Measurements from ENCODE around the gene FBXW7.
A peak's percentile ranks its signal among the peaks of the same experiment; 100 is the strongest.
"Not testable (repeated sequence)": the region's sequence is repeated elsewhere in the genome, so short reads cannot be mapped to it uniquely, and the experiment has no call there.

FBXW7 gene

GRCh38 chr4:152544533-152544932, 8.6 kb upstream of the FBXW7 start:
- not testable (repeated sequence) for DNase-seq

DNA sequence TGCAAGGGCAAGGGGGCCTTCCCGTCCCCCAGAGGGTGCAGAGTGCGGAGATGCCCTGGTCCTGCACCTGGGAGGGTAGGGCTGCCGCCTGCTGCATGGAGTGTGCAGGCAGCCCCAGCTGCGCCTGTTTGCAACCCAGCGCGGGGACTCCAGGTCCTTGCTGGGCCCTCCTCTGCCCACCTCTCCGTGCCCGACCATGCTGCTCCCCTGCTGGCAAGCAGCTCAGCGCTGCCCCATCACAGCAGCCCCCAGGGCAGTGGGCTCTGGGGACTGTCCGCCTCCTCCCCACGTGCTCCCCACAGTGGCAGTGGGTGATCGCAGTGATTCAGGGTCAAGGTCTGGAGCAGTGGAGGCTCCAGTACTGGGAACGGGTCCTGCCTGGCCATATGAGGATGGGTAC, 5.0 kb upstream of the FBXW7 start:
- no peak for DNase-seq

- DNase-seq: no peak
Observed at GRCh38 chr4:152540293-152540674, 4.4 kb upstream of the FBXW7 start.

DNA sequence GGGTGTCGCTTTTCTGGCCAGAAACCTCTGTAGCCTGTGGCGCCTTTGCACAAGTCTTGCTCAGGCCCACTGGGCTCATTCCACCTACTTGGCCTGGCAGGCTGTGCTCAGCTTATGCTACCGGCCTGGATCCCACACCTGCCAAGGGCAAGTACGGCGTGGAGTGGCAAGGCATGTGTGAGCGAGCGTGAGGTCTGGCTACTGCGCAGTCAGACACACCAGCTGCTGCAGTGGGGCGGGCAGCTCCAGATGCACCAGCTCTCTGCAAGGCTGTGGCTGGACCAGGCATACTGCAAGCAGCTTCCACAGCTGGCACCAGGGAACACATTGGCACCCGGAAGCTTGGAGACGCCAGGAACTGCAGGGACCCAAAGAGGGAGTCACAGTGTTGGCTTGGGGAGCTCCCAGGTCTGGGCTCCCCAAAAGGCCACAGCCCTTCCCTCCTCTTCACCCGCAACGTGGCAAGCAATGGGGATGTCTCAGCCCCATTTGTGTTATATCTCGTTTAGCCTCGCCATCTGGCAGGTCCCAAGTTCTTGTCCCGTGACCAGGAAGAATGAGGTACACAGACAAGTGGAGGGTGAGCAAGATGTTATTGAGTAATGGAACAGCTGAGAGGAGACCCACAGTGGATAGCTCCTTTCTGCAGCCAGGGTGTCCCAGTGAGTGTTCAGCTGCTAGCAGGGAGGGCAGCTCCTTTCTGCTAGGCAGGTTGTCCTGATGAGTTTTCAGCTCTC, 3.8 kb upstream of the FBXW7 start:
- no peak for DNase-seq

DNA sequence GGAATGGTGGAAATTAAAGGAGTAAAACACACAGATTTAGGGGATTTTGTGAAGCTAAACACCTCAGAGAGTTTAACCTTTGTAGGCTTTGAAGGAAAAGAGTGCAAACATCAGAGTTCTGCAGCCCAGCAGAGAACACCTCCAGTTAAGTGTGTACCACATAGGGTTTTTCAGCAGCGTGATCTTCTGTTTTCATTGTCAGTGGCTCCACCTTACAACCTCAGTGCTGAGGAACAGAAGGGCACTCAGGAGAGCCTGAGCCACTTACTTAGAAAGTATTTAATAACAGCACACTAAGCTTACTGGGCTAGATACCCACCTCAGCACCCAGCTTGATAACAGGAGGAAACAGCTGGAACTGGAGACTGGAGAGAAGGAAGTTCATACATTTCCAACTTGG, 2.0 kb upstream of the FBXW7 start:
- no peak for DNase-seq

DNA sequence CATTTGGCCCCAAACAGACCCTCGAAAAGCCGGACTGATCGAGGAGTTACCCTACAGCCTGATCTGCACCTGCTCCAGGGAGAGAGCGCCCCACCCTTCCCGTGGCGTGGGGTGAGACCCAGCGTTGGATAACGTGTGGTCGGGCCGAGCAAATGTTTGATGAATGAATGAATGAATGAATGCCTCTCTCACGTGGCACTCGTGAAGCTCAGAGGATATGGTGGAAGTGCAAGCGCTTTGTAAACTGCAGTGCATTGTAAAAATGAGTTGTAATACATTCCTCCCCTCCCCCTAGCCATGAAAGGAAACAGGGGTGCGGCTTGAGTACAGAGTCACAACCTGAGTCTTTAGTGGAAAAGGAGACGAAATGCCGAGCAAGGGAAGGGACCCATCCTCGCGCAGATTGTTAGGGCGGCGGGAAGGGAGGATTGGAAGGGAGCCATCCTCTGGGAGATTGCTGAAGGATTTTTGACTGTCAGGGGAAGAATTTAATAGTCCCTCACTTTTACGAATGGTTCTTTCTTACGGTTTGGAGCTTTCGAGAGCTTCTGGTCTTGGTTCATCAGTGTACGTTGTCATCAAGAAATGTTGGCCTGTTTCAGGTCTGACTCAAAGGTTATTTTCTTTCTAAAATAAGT, 772 bp upstream of the FBXW7 start:
- no peak for DNase-seq

- DNase-seq: peak; percentile 30
Observed at GRCh38 chr4:152535360-152535902, 461 bp downstream of the FBXW7 start.

GRCh38 chr4:152534541-152535359, 1.1 kb downstream of the FBXW7 start:
- peak; percentile 55 for DNase-seq

GRCh38 chr4:152531479-152531878, 4.4 kb downstream of the FBXW7 start:
- DNase-seq: no peak

GRCh38 chr4:152530600-152530999, 5.3 kb downstream of the FBXW7 start:
- DNase-seq: no peak

DNA sequence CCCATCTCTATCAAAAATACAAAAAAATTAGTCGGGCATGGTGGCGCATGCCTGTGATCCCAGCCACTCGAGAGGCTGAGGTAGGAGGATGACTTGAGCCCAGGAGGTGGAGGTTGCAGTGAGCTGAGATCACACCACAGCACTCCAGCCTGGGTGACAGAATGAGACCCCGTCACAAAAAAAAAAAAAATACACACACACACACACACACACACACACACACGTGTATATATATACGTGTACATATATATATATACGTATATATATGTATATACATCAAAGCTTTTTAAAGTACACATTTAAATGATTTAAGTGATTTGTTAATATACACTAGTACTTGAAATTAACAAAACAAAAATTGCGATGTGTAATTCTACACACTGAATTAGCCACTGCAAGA, 6.0 kb downstream of the FBXW7 start:
- DNase-seq: no peak

DNA sequence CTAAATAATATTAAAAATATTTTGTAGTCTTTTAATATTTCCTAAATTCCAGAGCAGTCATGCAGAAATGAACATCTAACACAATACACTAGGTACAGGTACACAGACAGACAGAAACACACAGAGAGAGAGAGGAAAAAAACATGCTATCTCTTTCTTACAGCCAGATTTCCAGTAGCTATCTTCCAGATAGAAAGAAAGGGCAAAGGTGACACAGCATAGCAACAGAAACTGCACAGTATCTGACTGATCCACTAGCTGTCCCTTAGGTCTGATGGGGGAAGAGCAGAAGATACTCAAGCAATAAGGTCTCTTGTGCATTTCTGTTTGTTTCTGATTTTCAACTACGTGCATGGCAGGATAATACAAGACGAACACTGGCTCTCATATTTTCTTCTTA, 7.8 kb downstream of the FBXW7 start:
- DNase-seq: no peak

GRCh38 chr4:152525878-152526277, 10.0 kb downstream of the FBXW7 start:
- no peak for DNase-seq

- DNase-seq: no peak
Observed at GRCh38 chr4:152524427-152524826, 11.5 kb downstream of the FBXW7 start.

DNA sequence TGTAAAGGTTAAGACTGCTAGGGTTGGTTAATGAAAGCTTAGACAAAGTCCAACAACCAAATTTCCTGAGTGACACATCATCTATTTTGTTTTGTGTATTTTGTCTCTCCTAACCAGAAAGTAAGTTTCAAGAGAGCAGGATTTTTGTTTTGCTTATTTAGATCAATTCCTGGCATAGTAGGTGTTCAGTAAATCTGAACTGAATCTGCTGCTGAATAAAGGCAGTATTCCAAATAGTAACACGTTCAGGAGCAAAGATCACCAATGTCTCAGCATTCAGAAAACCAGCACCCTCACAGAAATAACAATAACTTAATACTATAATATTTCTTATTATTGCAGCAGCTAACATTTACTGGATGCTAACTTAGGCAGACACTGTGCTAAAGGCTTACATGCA, 12.2 kb downstream of the FBXW7 start:
- no peak for DNase-seq

DNA sequence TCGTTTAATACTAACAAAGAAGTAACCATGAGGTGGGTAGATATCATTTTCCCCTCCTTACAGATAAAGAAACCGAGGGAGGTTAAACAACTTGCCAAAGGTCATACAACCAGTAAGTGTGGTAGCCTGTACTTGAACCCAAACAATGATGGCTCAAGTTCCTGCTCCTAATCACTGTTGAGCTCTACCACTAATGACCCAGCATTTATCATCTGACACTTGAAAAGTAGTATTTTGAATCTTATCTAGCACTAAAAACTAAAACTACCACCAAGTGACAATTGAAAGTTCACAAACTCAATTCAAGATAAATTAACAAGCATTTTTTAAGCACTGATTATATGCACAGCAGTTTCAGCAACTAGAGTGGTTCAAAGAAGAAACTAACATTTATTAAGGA, 13.1 kb downstream of the FBXW7 start:
- DNase-seq: no peak

- no peak for DNase-seq
Observed at GRCh38 chr4:152522245-152522644, 13.6 kb downstream of the FBXW7 start.

DNA sequence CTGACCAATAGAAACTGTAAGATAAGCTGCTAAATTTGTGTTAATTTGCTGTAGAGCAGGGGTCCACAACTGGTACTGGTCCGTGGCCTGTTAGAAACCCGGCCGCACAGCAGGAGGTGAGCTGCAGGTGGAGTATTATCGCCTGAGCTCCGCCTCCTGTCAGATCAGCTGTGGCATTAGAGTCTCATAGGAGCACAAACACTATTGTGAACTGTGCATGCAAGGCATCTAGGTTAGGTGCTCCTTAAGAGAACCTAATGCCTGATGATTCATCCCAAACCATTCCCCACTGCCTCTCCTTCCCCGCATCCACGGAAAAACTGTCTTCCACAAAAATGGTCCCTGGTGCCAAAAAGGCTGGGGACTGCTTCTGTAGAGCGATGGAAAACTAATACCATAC, 19.7 kb downstream of the FBXW7 start:
- DNase-seq: no peak

DNA sequence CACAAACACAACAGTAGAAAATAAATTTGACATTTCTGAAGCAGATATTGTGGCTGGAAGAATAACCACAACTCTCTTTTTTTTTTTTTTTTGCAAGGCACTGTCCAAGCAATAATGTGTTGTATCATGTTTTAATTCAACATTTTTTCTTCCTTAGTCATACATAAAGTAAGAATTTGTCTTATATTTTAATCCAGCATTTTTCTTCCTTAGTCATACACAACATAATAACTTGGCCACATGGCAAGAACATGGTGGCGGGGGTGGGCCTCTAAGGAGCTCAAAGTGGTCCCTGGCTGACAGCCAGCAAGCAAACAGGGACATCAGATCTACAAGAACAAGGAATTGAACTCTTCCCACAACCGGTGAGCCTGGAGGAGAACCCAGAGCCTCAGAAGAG, 20.2 kb downstream of the FBXW7 start:
- no peak for DNase-seq

DNA sequence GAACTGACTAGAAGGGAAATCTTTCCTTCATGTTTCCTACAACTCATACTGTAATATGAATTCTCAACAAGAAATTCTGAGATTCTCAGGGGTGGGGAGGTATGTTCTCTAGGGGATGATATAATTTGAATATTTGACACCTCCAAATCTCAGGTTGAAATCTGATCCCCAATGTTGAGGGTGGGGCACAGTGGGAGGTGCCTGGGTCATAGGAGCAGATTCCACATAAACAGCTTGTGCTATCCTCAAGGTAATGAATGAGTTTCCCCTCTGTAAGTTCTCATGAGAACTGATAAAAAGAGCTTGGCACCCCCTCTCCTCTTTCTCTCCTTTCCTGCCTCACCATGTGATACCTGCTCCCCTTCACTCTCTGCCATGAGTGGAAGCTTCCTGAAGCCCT, 21.5 kb downstream of the FBXW7 start:
- DNase-seq: no peak

- DNase-seq: no peak
Observed at GRCh38 chr4:152513078-152513477, 22.8 kb downstream of the FBXW7 start.

DNA sequence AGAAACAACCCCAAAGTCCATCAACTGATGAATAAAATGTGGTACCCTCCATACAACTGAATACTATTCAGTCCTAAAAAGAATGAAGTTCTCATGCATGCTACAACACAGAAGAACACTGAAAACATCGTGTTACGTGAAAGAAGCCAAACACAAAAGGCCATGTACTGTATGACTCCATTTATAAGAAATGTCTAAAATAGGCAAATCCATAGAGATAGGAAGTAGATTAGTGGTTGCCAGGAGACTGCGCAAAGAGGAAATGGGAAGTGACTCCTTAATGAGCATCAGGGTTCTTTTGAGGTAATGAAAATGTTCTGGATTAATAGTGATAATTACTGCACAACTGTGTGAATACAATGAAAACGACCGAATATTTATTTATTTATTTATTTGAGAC, 23.4 kb downstream of the FBXW7 start:
- DNase-seq: no peak

DNA sequence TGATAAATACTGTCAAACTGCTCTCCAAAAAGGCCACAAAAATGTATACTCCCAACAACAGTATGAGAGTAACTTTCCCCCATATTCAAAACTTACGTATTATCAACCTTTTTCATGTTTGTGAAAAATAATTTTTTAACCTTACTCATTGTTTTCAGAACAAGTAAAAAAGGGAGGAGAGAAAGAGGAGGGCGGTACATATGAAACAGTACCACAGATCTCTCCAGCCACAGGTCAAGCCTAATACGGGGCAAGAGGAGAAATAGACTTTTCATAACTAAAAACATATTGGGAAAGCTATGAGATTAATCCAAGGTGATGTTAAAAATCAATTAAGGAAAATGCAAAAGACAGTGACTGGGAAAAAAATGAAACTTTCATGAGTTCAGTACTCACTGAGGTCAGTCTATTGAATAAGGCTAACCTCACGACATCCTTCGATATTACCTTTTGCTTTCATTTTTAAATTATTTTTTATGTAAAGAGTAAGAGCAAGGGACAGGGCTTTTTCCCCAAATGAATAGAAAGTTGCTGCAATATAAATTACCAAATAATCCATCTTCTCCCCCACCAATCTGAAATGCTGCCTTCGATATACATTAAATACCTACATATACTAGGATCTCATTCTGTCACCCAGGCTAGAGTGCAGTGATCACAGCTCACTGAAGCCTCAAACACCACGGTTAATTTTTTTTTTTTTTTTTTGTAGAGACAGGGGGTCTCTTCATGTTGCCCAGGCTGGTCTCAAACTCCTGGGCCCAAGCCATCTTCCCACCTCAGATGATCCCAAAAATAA, 25.3 kb downstream of the FBXW7 start:
- DNase-seq: no peak
